Activated B cell treated with CpG ODN at 0.5 μM for 24 hours (primary cell): Measurements from ENCODE around the gene GJC2. TPM values are rescaled to one million over a fixed set of nuclear protein-coding genes. Genes with fewer than 3 reads are reported as not detected.

ENCODE experiments used
- ATAC-seq: fragments of 200-7000 bp; cut with Tn5 transposase; one replicate; pipeline ENCODE4 v1.10.0; 2021; ENCODE audit warnings: low read depth, mild to moderate bottlenecking, moderate library complexity
- CTCF ChIA-PET: fragments of 350-600 bp; sonication (Branson Sonifier 250); formaldehyde crosslinking; loops from one replicate; lab custom pipeline; 2021; ENCODE audit warnings: antibody characterized with exemption; lab: Charles Lee
- POLR2A ChIA-PET: fragments of 350-600 bp; sonication (Branson Sonifier 250); formaldehyde crosslinking; loops from one replicate; lab custom pipeline; 2021; ENCODE audit warnings: antibody characterized with exemption; lab: Charles Lee
- DNase-seq: peaks from one replicate; pipeline ENCODE4 v3.0.0; 2022
- H3K27ac Mint-ChIP-seq: one replicate; pipeline ENCODE4 v1.8.0; 2020; ENCODE audit warnings: mixed read lengths
- H3K27me3 Mint-ChIP-seq: one replicate; pipeline ENCODE4 v1.8.0; 2021; ENCODE audit warnings: mixed read lengths
- H3K36me3 Mint-ChIP-seq: one replicate; pipeline ENCODE4 v1.8.0; 2021; ENCODE audit warnings: low read depth, mixed read lengths
- H3K4me1 Mint-ChIP-seq: one replicate; pipeline ENCODE4 v1.8.0; 2021; ENCODE audit warnings: mixed read lengths
- H3K4me3 Mint-ChIP-seq: one replicate; pipeline ENCODE4 v1.8.0; 2020; ENCODE audit warnings: mild to moderate bottlenecking, mixed read lengths
- H3K9me3 Mint-ChIP-seq: one replicate; pipeline ENCODE4 v1.8.0; 2020; ENCODE audit warnings: mixed read lengths
- intact Hi-C: fragments of 100-400 bp; cut with micrococcal nuclease; formaldehyde crosslinking; loops from one replicate; pipeline ENCODE4 v1.15.1; 2024
- total RNA-seq: library from RNA; stranded (reverse); gene quantifications from 2 replicates; pipeline ENCODE4 v1.2.3, GENCODE V29; 2022
- TF ChIP-seq, protein P1 (sequence below): fragments of 200-600 bp; IDR thresholded peaks from one replicate; pipeline ENCODE4 v1.8.0; 2022; ENCODE audit warnings: antibody characterized with exemption, mild to moderate bottlenecking

The GJC2 gene
- total RNA-seq, 1 donor from 2014 or later, result 0.35 TPM

DNA sequence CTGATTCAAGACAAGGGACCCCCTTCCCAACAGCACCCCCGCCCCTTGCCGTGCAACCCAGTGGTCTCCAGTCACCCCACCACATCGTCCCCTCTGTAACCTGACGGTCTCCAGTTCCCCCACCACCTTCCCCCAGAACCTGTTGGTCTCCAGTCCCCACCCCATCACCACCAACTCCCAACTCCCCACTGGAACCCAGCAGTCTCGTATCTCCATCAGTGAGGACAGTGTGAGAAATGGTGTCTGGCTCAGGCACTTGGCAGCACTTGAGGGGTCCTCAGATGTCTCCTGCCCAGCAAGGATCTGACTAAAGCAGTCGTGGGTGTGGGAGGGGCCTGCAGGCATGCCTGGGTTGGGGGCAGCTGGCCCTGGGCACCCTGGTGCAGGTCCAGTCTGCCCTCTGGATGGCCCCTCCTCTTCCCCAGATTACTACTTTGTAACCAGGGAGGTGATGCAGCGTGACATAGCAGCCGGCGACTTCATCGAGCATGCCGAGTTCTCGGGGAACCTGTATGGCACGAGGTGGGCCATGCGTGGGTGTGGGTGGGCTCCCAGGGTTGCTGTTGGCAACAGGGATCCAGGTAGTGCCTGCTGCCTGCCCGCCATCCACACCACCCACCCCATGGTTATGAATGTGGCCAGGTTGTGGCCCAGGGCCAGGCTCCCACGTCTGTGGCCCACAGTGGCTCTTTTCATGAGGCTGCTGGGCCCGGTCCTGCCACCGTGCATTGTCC is 3.1 kb upstream of the GJC2 start:
- TF ChIP-seq, protein P1, sequence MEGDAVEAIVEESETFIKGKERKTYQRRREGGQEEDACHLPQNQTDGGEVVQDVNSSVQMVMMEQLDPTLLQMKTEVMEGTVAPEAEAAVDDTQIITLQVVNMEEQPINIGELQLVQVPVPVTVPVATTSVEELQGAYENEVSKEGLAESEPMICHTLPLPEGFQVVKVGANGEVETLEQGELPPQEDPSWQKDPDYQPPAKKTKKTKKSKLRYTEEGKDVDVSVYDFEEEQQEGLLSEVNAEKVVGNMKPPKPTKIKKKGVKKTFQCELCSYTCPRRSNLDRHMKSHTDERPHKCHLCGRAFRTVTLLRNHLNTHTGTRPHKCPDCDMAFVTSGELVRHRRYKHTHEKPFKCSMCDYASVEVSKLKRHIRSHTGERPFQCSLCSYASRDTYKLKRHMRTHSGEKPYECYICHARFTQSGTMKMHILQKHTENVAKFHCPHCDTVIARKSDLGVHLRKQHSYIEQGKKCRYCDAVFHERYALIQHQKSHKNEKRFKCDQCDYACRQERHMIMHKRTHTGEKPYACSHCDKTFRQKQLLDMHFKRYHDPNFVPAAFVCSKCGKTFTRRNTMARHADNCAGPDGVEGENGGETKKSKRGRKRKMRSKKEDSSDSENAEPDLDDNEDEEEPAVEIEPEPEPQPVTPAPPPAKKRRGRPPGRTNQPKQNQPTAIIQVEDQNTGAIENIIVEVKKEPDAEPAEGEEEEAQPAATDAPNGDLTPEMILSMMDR, result no peak
- H3K9me3 Mint-ChIP-seq, result no peaks in the 10 kb centered on the region
- H3K27ac Mint-ChIP-seq, result no peak overlapping the region
- peaks cover 21% of the 10 kb centered on the region for H3K36me3 Mint-ChIP-seq
- ChIA-PET POLR2A (no interaction called here), CTCF (no interaction called here)
- H3K27me3 Mint-ChIP-seq, result no peaks in the 10 kb centered on the region
- DNase-seq (no peak), ATAC-seq (no peak)
- H3K4me3 Mint-ChIP-seq, result no peak overlapping the region
- intact Hi-C loops, result no loop called here
- peaks cover 28% of the 10 kb centered on the region for H3K4me1 Mint-ChIP-seq

DNA sequence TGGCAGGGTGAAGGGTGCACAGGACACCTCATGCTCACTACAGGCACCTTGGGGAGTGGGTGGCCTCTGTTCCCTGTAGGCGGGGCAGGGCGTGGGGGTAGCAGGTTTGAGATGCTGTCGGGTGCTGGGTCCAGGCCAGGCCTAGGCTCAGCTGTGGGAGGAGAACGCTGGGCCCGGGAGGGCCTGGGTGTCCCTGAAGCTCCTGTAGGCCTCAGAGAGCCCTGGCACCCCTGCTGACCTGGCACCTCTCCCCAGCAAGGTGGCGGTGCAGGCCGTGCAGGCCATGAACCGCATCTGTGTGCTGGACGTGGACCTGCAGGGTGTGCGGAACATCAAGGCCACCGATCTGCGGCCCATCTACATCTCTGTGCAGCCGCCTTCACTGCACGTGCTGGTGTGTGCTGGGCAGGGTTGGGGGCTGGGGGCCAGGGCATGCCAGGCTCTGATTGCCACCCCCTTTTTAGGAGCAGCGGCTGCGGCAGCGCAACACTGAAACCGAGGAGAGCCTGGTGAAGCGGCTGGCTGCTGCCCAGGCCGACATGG is 2.5 kb upstream of the GJC2 start:
- intact Hi-C loops, result no loop called here
- Mint-ChIP-seq H3K4me3 (no peak overlapping the region), H3K36me3 (peaks cover 21% of the 10 kb centered on the region), H3K9me3 (no peaks in the 10 kb centered on the region), H3K27ac (no peak overlapping the region), H3K27me3 (no peaks in the 10 kb centered on the region), H3K4me1 (peaks cover 21% of the 10 kb centered on the region)
- DNase-seq (no peak), ATAC-seq (no peak)
- ChIA-PET CTCF (no interaction called here), POLR2A (no interaction called here)
- TF ChIP-seq, protein P1, result no peak

DNA sequence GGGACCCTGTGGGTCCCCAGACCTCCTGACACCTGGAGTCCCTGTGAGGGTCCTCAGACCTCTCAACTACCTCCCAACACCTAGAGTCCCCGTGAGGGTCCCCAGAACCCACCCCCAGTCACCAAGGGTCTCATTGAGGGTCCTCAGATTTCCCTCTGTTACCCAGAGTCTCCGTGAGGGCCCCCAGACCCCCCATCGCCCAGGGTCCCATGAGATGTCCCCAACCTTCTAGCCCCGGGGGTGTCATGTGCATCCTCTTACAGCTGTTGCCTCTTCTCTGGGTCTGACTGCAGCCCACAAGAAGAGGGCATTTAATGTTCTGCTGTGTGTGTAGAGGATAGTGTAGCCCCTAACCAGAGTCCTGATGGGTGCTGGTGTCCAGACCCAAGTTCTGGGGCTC is 2.0 kb upstream of the GJC2 start:
- no peak overlapping the region for H3K4me3 Mint-ChIP-seq
- H3K27ac Mint-ChIP-seq, result no peak overlapping the region
- POLR2A ChIA-PET, result interaction anchor here (1.2 kb wide), 1 partner anchor 17 kb away, joined by 3 read pairs; no protein-coding TSS in a partner anchor
- TF ChIP-seq, protein P1, result no peak
- H3K36me3 Mint-ChIP-seq, result peaks cover 21% of the 10 kb centered on the region
- intact Hi-C loops, result no loop called here
- no peaks in the 10 kb centered on the region for H3K9me3 Mint-ChIP-seq
- CTCF ChIA-PET, result no interaction called here
- no peak for DNase-seq
- no peak for ATAC-seq
- peaks cover 16% of the 10 kb centered on the region for H3K4me1 Mint-ChIP-seq
- no peaks in the 10 kb centered on the region for H3K27me3 Mint-ChIP-seq

DNA sequence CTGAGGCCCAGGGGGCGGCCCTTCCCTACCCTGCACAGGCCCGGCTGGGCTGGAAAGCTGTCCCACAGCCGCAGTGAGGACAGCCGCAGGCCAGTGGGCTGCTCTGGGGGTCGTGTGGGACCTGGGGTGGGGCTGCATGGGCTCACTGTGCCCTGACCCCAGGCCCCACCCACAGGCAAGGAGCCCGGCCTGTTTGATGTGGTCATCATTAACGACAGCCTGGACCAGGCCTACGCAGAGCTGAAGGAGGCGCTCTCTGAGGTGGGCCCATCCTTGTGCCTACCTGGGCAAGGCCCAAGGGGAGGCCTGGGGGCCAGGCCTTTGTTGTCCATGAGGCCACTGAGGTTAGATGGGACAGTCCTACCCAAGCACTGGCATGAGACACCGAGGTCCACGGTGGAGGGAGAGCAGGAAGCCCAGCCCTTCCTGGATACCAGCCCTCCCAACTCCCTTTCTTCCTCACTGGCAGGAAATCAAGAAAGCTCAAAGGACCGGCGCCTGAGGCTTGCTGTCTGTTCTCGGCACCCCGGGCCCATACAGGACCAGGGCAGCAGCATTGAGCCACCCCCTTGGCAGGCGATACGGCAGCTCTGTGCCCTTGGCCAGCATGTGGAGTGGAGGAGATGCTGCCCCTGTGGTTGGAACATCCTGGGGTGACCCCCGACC is 1.4 kb upstream of the GJC2 start:
- Mint-ChIP-seq H3K27ac (no peak overlapping the region), H3K4me3 (no peak overlapping the region), H3K36me3 (peaks cover 21% of the 10 kb centered on the region), H3K4me1 (peaks cover 10% of the 10 kb centered on the region), H3K27me3 (no peaks in the 10 kb centered on the region), H3K9me3 (no peaks in the 10 kb centered on the region)
- no peak for ATAC-seq
- TF ChIP-seq, protein P1, result no peak
- intact Hi-C loops, result no loop called here
- ChIA-PET POLR2A (interaction anchor here (1.2 kb wide), 1 partner anchor 17 kb away, joined by 3 read pairs; no protein-coding TSS in a partner anchor), CTCF (no interaction called here)
- DNase-seq, result no peak

DNA sequence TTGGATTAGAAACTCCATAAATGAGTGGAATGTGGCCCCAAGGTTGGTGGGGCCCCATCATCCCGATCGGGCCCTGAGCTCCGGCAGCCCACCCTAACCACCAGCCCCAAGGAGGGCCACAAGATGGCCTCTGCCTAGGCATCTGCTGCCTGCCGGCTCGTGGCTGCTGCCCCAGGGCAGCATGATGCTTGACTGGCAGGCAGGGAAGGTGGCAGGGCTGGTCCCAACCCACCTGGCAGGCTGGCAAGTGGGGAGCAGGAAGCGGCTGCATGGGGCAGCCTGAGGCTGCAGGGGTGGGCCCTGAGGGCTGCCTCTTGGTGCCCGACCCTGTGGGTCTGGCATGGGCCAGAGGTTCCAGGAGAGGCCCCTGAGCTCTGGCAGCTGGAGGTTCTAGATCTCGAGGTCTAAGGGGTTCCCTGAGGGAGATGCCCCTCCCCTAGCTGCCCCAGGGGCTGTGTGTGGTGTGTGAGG is 760 bp upstream of the GJC2 start:
- ChIA-PET POLR2A (interaction anchor here (1.2 kb wide), 1 partner anchor 16 kb away, joined by 3 read pairs; no protein-coding TSS in a partner anchor), CTCF (no interaction called here)
- Mint-ChIP-seq H3K4me3 (no peak overlapping the region), H3K27me3 (no peaks in the 10 kb centered on the region), H3K4me1 (peaks cover 4% of the 10 kb centered on the region), H3K36me3 (peaks cover 21% of the 10 kb centered on the region), H3K27ac (no peak overlapping the region), H3K9me3 (no peaks in the 10 kb centered on the region)
- DNase-seq (no peak), ATAC-seq (no peak)
- TF ChIP-seq, protein P1, result no peak
- intact Hi-C loops, result no loop called here
